ENCODE measurements around the gene RHCG. TPM values are rescaled to one million over a fixed set of nuclear protein-coding genes. Genes with fewer than 3 reads are reported as not detected.

RHCG gene
- total and polyA plus RNA-seq, 2 donors (not counting 1 experiment from before 2014, with no cell fraction given): under 0.01 TPM; not detected in 1

DNA sequence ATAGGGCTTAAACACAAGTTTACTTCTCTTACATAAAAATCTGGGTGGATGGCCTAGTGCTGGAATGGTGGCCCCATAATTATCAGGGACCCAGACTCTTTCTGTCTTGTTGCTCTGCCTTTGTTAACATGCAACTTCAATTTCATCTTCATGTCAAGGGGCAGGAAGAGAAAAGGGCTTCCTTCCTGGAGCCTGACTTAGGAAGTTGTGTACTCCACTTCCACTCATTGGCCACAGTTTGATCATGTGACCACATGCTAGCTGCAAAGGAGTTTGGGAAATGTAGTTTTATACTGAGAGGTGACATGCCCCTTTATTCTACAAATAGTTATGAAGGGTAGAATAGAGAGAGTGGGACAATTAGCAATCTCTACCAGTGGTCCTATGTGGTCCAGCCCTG is 39.3 kb downstream of the RHCG start:
- Histone ChIP-seq H3K4me3 (replicated peaks in 1 of 4; ENCODE audit: control extremely low read depth in 1 of 4, insufficient read depth in 1 of 4, low read depth in 3 of 4, low read length in 4 of 4) (no peak overlapping the region), H3K79me2 (ENCODE audit: control insufficient read depth, insufficient read depth, low read length) (no peaks in the 10 kb centered on the region), H2AFZ (ENCODE audit: low read length) (no peak overlapping the region), H3K4me1 (ENCODE audit: control insufficient read depth, extremely low read depth, insufficient read depth, low read length) (no peaks in the 10 kb centered on the region), H3K27me3 (ENCODE audit: control insufficient read depth, insufficient read depth, low read length) (no peaks in the 10 kb centered on the region), H3K27ac (ENCODE audit: insufficient read depth, low read length) (no peak overlapping the region), H3K9ac (ENCODE audit: insufficient read depth, low read length) (no peak overlapping the region), H3K9me3 (ENCODE audit: control insufficient read depth, insufficient read depth, low read depth, low read length) (no peaks in the 10 kb centered on the region), H3K36me3 (ENCODE audit: control insufficient read depth, insufficient read depth, low read length) (no peaks in the 10 kb centered on the region), H4K20me1 (ENCODE audit: control insufficient read depth, extremely low read depth, insufficient read depth, low read length) (no peaks in the 10 kb centered on the region), H3K4me2 (ENCODE audit: extremely low read depth, insufficient read depth, low read length) (no peak overlapping the region)
- TF ChIP-seq CTCF (conservative IDR thresholded peaks at IDR 0.05 in 1 of 2, IDR thresholded peaks at IDR 0.05 in 1 of 2; ENCODE audit: low read depth in 1 of 2, low read length in 2 of 2) (no peak), EZH2 (IDR thresholded peaks at IDR 0.05; ENCODE audit: low read length, missing control alignments) (no peak)
- peak; percentile 14 to 19 for DNase-seq (ENCODE audit: low read depth in 2 of 2)

GRCh38 chr15:89455535-89455934 is 40.8 kb downstream of the RHCG start:
- Histone ChIP-seq H3K27ac (ENCODE audit: insufficient read depth, low read length) (no peak overlapping the region), H4K20me1 (ENCODE audit: control insufficient read depth, extremely low read depth, insufficient read depth, low read length) (no peaks in the 10 kb centered on the region), H3K9ac (ENCODE audit: insufficient read depth, low read length) (no peak overlapping the region), H2AFZ (ENCODE audit: low read length) (no peak overlapping the region), H3K4me2 (ENCODE audit: extremely low read depth, insufficient read depth, low read length) (no peak overlapping the region), H3K4me1 (ENCODE audit: control insufficient read depth, extremely low read depth, insufficient read depth, low read length) (no peaks in the 10 kb centered on the region), H3K9me3 (ENCODE audit: control insufficient read depth, insufficient read depth, low read depth, low read length) (no peaks in the 10 kb centered on the region), H3K27me3 (ENCODE audit: control insufficient read depth, insufficient read depth, low read length) (no peaks in the 10 kb centered on the region), H3K79me2 (ENCODE audit: control insufficient read depth, insufficient read depth, low read length) (no peaks in the 10 kb centered on the region), H3K4me3 (replicated peaks in 1 of 4; ENCODE audit: control extremely low read depth in 1 of 4, insufficient read depth in 1 of 4, low read depth in 3 of 4, low read length in 4 of 4) (no peak overlapping the region), H3K36me3 (ENCODE audit: control insufficient read depth, insufficient read depth, low read length) (no peaks in the 10 kb centered on the region)
- TF ChIP-seq CTCF (conservative IDR thresholded peaks at IDR 0.05 in 1 of 2, IDR thresholded peaks at IDR 0.05 in 1 of 2; ENCODE audit: low read depth in 1 of 2, low read length in 2 of 2): no peak
- DNase-seq (ENCODE audit: low read depth in 2 of 2): no peak

DNA sequence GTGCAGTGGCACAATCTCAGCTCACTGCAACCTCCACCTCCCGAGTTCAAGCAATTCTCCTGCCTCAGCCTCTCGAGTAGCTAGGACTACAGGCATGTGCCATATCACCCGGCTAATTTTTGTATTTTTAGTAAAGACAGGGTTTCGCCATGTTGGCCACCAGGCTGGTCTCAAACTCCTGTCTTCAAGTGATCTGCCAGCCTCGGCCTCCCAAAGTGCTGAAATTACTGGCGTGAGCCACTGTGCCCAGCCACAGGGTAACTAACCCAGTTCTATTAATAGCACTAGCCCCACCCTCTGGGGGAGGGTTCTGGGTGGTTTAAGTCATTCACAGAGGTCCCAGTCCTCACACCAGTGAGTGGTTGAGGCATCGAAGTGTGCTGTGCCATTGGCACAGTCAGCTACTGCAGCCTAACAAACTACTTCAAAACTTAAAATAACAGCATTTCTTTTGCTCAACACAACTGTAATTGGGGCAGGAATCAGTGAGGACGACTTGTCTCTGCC is 44.0 kb downstream of the RHCG start:
- H3K4me1 ChIP-seq (ENCODE audit: control insufficient read depth, extremely low read depth, insufficient read depth, low read length): no peaks in the 10 kb centered on the region
- no peaks in the 10 kb centered on the region for H3K9me3 ChIP-seq (ENCODE audit: control insufficient read depth, insufficient read depth, low read depth, low read length)
- H3K27me3 ChIP-seq (ENCODE audit: control insufficient read depth, insufficient read depth, low read length): peaks cover 12% of the 10 kb centered on the region
- H2AFZ ChIP-seq (ENCODE audit: low read length): no peak overlapping the region
- no peaks in the 10 kb centered on the region for H4K20me1 ChIP-seq (ENCODE audit: control insufficient read depth, extremely low read depth, insufficient read depth, low read length)
- no peak for DNase-seq (ENCODE audit: low read depth in 2 of 2)
- TF ChIP-seq CTCF (conservative IDR thresholded peaks at IDR 0.05 in 1 of 2, IDR thresholded peaks at IDR 0.05 in 1 of 2; ENCODE audit: low read depth in 1 of 2, low read length in 2 of 2) (no peak), EZH2 (IDR thresholded peaks at IDR 0.05; ENCODE audit: low read length, missing control alignments) (no peak)
- H3K9ac ChIP-seq (ENCODE audit: insufficient read depth, low read length): no peak overlapping the region
- H3K4me3 ChIP-seq (replicated peaks in 1 of 4; ENCODE audit: control extremely low read depth in 1 of 4, insufficient read depth in 1 of 4, low read depth in 3 of 4, low read length in 4 of 4): no peak overlapping the region
- no peaks in the 10 kb centered on the region for H3K36me3 ChIP-seq (ENCODE audit: control insufficient read depth, insufficient read depth, low read length)
- H3K79me2 ChIP-seq (ENCODE audit: control insufficient read depth, insufficient read depth, low read length): no peaks in the 10 kb centered on the region
- no peak overlapping the region for H3K27ac ChIP-seq (ENCODE audit: insufficient read depth, low read length)
- H3K4me2 ChIP-seq (ENCODE audit: extremely low read depth, insufficient read depth, low read length): no peak overlapping the region
